Measurements from ENCODE around the gene SLC19A1. TPM values are rescaled to one million over a fixed set of nuclear protein-coding genes. Genes with fewer than 3 reads are reported as not detected.
"Not testable (repeated sequence)": the region's sequence is repeated elsewhere in the genome, so short reads cannot be mapped to it uniquely, and the experiment has no call there.

SLC19A1 gene
- total RNA-seq, 4 donors from 2014 or later: 10.7 to 70.8 (median 30.5) TPM

DNA sequence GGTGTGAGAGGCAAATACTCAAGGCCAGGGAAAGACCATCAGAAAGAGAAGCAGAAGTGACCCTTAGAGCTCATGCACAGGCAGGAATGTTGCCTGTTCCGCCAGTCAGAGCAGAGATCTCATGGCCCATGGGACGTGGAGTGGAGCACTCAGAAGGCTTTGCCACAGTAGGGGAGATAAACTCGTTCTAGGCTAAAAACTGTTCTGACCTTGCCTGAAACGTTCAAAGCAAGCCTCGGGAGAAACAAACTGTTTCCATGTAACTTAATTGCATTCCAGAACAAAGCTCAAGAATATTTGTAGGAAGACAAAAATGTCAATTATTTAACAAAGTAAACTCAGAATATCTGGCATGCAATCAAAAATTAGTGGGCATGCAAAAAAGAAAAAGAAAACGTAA, 20.7 kb upstream of the SLC19A1 start:
- peak in 1 of 3 donors; percentile 22 for DNase-seq
- Histone ChIP-seq H3K4me3 (no peak overlapping the region), H3K36me3 (no peaks in the 10 kb centered on the region), H3K27ac (no peak overlapping the region), H3K9me3 (no peaks in the 10 kb centered on the region), H3K27me3 (no peaks in the 10 kb centered on the region), H3K4me1 (no peaks in the 10 kb centered on the region)
- no peak for TF ChIP-seq POLR2A (IDR thresholded peaks at IDR 0.05)
- TF ChIP-seq, protein P1, sequence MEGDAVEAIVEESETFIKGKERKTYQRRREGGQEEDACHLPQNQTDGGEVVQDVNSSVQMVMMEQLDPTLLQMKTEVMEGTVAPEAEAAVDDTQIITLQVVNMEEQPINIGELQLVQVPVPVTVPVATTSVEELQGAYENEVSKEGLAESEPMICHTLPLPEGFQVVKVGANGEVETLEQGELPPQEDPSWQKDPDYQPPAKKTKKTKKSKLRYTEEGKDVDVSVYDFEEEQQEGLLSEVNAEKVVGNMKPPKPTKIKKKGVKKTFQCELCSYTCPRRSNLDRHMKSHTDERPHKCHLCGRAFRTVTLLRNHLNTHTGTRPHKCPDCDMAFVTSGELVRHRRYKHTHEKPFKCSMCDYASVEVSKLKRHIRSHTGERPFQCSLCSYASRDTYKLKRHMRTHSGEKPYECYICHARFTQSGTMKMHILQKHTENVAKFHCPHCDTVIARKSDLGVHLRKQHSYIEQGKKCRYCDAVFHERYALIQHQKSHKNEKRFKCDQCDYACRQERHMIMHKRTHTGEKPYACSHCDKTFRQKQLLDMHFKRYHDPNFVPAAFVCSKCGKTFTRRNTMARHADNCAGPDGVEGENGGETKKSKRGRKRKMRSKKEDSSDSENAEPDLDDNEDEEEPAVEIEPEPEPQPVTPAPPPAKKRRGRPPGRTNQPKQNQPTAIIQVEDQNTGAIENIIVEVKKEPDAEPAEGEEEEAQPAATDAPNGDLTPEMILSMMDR (IDR thresholded peaks at IDR 0.05): no peak

DNA sequence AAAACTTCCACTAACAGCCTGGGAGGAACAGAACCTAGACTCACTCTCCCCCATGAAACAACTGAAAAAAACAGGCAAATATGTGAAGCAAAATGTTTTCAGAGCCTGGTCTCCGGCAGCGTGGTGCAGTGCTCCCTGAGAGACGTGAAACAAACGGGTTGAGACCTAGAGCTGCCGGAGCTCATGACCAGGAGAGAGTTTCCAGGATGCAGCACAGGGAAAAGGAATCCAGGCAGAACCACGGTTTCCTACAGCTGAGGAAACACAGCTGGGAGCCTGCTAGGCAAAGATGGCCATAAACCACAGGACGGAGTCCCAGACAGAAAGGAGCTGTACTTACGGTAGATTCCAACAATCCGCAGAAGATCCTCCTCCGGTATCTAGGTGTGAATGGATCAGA, 20.2 kb upstream of the SLC19A1 start:
- no peak for TF ChIP-seq POLR2A (IDR thresholded peaks at IDR 0.05)
- TF ChIP-seq, protein P1 (IDR thresholded peaks at IDR 0.05): no peak

DNA sequence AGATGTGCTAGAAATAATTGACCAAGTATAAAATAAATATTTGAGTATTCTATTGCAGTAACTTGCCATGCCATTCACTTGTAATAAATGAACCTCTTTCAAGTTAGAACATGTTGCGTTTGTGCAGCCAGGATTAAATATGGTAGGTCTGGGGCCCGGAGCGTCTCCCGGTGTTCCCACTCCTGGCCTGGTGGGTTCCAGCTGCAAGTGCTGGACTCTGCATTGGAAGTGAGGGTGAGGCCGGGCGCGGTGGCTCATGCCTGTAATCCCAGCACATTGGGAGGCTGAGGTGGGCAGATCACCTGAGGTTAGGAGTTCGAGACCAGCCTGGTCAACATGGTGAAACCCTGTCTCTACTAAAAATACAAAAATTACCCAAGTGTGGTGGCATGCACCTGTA, 19.0 kb upstream of the SLC19A1 start:
- H3K36me3 ChIP-seq, H3K9me3 ChIP-seq, H3K27ac ChIP-seq, H3K4me1 ChIP-seq, H3K27me3 ChIP-seq, H3K4me3 ChIP-seq: not testable (repeated sequence)
- DNase-seq: peak in 1 of 3 donors; percentile 42

More for the DNA sequence above, 20.2 kb upstream of the SLC19A1 start:
- no peak overlapping the region for H3K4me3 ChIP-seq
- no peaks in the 10 kb centered on the region for H3K9me3 ChIP-seq
- no peaks in the 10 kb centered on the region for H3K27me3 ChIP-seq
- no peaks in the 10 kb centered on the region for H3K4me1 ChIP-seq
- DNase-seq: peak in 1 of 3 donors; percentile 37
- H3K36me3 ChIP-seq: no peaks in the 10 kb centered on the region
- no peak overlapping the region for H3K27ac ChIP-seq

DNA sequence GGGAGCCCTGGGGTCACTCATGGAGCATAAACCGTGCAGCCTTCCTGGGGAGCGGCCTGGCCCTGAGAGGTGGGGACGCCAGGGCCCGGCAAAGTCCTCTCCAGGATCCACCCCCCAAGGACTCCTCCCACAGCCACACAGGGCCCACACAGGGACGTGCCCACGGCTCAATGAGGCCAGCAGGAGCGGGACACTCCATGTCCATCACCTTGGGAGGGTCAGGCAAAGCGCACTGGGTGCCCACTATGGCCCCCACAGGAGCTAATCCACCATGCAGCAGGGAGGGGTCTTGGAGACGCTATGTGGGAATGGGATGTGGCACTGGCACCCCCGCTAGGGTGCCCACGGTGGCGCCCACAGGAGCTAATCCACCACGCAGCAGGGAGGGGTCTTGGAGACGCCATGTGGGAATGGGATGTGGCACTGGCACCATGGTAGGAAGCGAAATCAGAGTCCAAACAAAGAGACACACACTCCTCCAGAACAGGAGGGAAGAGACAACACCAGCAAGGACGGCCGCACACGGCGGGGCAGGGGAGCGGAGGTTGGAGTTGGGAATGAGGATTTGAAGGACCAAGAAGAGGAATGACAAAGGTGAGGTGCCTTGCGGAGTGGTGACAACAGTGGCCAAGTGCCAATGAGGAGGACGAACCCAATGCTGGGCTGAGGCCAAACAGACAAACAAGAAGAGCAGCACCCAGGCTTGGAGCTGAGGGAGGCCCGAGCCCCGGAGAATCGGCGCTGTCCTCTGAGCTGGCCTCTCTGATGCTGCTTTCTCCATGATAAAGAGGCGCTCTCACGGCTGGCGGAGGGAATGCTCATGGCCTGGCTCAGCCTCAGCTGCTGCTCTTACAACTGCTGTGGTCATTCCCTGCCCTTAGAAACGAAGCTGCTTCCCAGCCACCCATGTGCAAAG, 18.1 kb upstream of the SLC19A1 start:
- DNase-seq: peak in 2 of 3 donors; percentile 38 to 42
- Histone ChIP-seq H3K4me3 (no peak overlapping the region), H3K9me3 (no peaks in the 10 kb centered on the region), H3K36me3 (no peaks in the 10 kb centered on the region), H3K27ac (peak overlapping the region in 1 of 4 donors; percentile 25), H3K4me1 (peaks cover 0 to 6% (median 2%) of the 10 kb centered on the region in 4 donors), H3K27me3 (peaks cover 0 to 3% of the 10 kb centered on the region in 2 donors)
- TF ChIP-seq, protein P1 (IDR thresholded peaks at IDR 0.05): no peak
- TF ChIP-seq POLR2A (IDR thresholded peaks at IDR 0.05): no peak

DNA sequence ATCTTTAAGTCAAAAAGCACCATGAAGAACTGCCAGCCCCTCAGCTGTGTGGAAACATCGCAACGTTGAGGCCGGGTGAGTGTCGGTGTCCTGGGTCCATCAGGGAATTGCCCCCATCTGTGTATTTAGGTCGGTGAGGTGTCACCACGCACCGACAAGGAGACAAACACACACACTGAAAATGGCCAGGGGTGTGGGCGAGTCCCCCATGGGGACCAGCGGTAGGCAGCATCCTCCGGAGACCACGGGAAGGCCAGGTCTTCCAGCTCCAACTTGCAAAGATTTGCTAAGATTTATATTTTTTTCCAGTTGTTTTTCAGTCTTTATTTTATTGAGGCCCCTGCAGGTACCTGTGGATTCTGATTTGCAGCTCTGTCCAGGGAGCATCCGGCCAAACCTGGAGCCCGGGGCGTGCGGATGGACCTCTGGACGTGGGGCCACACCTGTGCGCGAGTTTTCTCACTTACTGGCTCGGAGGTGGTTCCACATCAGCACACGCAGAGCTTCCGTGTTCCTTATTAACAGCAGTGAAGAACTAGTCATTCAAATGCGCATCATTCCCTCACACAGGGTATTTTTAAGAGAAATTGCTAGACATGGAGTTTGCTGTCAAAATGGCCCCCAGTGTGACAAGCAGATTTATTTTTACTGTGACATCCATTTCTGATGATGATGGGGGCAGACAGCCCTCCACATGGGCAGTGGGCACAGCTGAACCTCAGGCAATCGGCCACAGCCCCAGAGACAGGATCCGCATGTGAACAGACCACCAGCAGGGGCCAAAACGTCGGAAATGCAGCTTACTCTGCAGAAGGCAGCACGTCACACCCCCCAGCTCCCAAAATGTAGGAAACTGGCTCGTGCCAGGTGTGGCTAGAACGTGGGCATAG, 17.2 kb upstream of the SLC19A1 start:
- Histone ChIP-seq H3K4me3 (no peak overlapping the region), H3K4me1 (peaks cover 0 to 7% (median 3%) of the 10 kb centered on the region in 4 donors), H3K36me3 (no peaks in the 10 kb centered on the region), H3K9me3 (no peaks in the 10 kb centered on the region), H3K27me3 (peaks cover 0 to 4% of the 10 kb centered on the region in 2 donors), H3K27ac (no peak overlapping the region)
- DNase-seq: peak in 2 of 3 donors; percentile 22 to 28
- no peak for TF ChIP-seq POLR2A (IDR thresholded peaks at IDR 0.05)
- TF ChIP-seq, protein P1 (IDR thresholded peaks at IDR 0.05): no peak

Data from Peyer's patch (tissue), 4 donors.